Uterus (tissue), 4 donors: Measurements from ENCODE around the gene ARL5B. TPM values are rescaled to one million over a fixed set of nuclear protein-coding genes. Genes with fewer than 3 reads are reported as not detected.

Experiments used
- DNase-seq, 2 donors: peaks; one replicate each; pipeline ENCODE4 v3.0.0-alpha.2; 2019 to 2020
- H3K27ac ChIP-seq, 2 donors: fragments of 200-600 bp; sonication (generic); 1 replicate in 1 of 2; 2 replicates in 1 of 2; pipeline ENCODE4 v1.5.1; 2016 to 2018
- H3K27me3 ChIP-seq, 2 donors: fragments of 200-600 bp; sonication (generic); one replicate each; pipeline ENCODE4 v1.5.1; 2018 to 2019; ENCODE audit warnings: control low read depth in 1 of 2
- H3K36me3 ChIP-seq, 2 donors: fragments of 200-600 bp; sonication (generic); one replicate each; pipeline ENCODE4 v1.5.1; 2019; ENCODE audit warnings: control low read depth in 1 of 2
- H3K4me1 ChIP-seq, 2 donors: fragments of 200-600 bp; sonication (generic); one replicate each; pipeline ENCODE4 v1.5.1; 2018 to 2019; ENCODE audit warnings: control low read depth in 1 of 2
- H3K4me3 ChIP-seq, 2 donors: fragments of 200-600 bp; sonication (generic); 1 replicate in 1 of 2; 2 replicates in 1 of 2; pipeline ENCODE4 v1.5.1; 2018 to 2019; ENCODE audit warnings: mild to moderate bottlenecking in 1 of 2
- H3K9me3 ChIP-seq, 2 donors: fragments of 200-600 bp; sonication (generic); one replicate each; pipeline ENCODE4 v1.5.1; 2019; ENCODE audit warnings: control low read depth in 1 of 2
- CTCF ChIP-seq, 4 experiments: fragments of 200-600 bp in 2 of 4; fragments of 450-650 bp in 2 of 4; sonication (generic) in 2 of 4; IDR thresholded peaks; one replicate each; pipeline ENCODE4 v1.5.1; 2016 to 2019; ENCODE audit warnings: antibody characterized with exemption in 4 of 4, mild to moderate bottlenecking in 2 of 4, moderate library complexity in 1 of 4
- POLR2A ChIP-seq, 2 donors: fragments of 450-650 bp; IDR thresholded peaks; one replicate each; pipeline ENCODE4 v1.6.1; 2016; ENCODE audit warnings: antibody characterized with exemption in 2 of 2, mild to moderate bottlenecking in 1 of 2, moderate library complexity in 1 of 2
- intact Hi-C: fragments of 100-400 bp; cut with DNase I; formaldehyde crosslinking; loops from one replicate; pipeline ENCODE4 v1.15.1; 2023; ENCODE audit warnings: low total_unique reads
- total RNA-seq, 4 donors: library from RNA; depleted of rRNA in 3 of 4; stranded (reverse); fragments of >200 nt in 3 of 4; gene quantifications; one replicate each; pipeline versions ENCODE4 v1.1.0 to v1.2.4, GENCODE V29; 2014 to 2023
- donor health status: DM: yes; HTN: yes; CAD: no.

ARL5B gene
- total RNA-seq, 4 donors from 2014 or later: 1.5 to 76.5 (median 11.6) TPM

DNA sequence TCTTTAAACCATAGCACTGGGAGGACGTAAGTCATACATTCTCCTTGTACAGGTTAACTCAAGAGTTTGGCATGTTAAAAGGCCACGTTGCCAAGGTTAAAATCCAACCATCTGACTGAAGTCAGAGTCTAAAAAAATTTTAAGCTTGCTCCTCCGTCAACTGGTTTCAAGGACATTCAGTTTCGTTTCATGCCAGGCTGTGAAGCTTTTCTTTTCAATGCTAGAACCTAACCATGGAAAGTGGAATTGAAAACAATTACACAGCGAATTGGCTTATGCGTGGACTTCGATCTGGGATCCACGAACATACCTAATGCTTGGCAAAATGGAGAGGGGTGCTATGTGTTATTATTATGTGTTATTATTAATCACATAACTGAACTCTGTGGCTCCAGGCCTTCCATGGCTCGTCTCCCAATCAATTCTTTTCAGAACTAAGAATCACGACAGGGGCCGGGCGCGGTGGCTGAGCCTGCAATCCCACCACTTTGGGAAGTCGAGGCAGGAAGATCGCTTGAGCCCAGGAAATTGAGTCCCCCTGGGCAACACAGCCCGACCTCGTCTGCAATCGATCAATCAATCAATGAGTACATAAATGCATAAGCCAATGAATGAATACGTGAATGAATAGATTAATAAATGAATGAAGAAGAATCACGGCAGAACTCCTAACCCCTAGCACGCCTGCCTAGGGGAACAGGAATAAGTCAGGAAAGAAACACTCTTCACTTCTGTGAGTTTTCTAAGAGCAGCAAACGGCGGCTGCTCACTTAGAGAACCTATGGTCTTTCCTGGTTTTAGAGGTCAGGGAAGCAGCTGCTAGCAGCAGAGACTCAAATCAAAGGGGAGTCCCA lies 733 bp upstream of the ARL5B start:
- Histone ChIP-seq H3K4me1 (peaks cover 0 to 10% of the 10 kb centered on the region in 2 donors), H3K27ac (peak overlapping the region; percentile 95 to 97), H3K4me3 (peak overlapping the region; percentile 72 to 87), H3K9me3 (no peaks in the 10 kb centered on the region), H3K36me3 (no peaks in the 10 kb centered on the region), H3K27me3 (no peaks in the 10 kb centered on the region)
- TF ChIP-seq POLR2A (IDR thresholded peaks at IDR 0.05): no peak
- no peak for TF ChIP-seq CTCF (IDR thresholded peaks at IDR 0.05)
- intact Hi-C loops: no loop called here
- DNase-seq: peak in 1 of 2 donors; percentile 20

DNA sequence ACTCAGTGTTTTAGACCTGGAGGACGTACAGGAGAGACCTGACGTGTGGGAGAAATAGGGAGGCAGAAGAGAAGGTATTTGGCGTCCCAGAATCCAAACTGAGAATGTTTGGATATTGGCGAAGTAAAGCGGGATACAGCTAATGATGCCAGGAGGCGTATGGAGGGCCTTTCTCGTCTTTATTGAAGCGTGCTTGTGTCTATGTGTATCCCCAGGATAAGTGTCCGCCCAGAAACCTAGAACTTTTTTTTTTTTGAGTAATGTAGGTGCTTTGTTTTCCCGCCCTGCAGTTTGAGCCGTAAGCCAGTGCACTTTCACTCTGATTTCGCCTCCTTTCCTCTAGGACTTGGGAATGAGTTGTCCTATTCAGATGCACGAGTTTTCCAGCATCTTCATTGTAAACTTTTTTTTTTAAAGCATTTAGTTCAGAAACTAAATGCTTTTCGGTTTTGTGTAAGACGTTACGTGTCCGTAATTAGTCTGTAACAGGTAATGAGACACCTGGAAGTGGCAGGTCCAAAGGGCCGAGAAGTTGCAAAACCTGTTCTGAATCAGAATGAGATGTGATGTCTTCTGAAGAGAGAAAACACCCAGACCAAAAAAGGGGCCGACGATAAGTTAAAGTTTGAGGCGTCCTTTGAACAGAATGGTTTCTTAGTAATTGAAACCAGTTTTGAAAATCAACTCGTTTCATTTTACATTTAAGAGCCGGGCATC lies 746 bp downstream of the ARL5B start:
- TF ChIP-seq CTCF (IDR thresholded peaks at IDR 0.05) (no peak), POLR2A (IDR thresholded peaks at IDR 0.05) (no peak)
- H3K27me3 ChIP-seq: no peaks in the 10 kb centered on the region
- peaks cover 0 to 10% of the 10 kb centered on the region in 2 donors for H3K4me1 ChIP-seq
- intact Hi-C loops: no loop called here
- H3K9me3 ChIP-seq: no peaks in the 10 kb centered on the region
- no peaks in the 10 kb centered on the region for H3K36me3 ChIP-seq
- peak overlapping the region; percentile 95 to 97 for H3K27ac ChIP-seq
- DNase-seq: no peak
- H3K4me3 ChIP-seq: peak overlapping the region; percentile 72 to 87

DNA sequence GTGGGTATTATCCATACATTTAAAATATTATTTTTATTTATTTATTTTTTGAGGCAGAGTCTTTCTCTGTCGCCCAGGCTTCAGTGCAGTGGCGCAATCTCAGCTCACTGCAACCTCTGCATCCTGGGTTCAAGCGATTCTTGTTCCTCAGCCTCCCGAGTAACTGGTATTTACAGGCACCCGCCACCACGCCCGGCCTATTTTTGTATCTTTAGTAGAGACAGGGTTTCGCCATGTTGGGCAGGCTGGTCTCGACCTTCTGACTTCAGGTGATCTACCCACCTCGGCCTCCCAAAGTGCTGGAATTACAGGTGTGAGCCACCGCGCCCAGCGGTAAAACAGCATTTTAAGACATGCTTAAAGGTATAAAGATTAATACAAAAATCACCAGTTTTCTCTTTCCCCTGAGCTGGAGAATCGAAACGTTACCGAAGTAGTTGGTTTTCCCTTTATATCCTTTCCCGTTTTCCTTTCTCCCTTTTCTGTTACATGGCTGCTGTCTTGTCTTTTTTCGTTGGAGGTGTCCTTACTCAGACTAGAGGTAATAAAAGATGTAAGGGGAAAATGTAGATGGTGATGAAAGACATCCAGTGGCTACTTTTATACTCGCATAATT lies 1.7 kb downstream of the ARL5B start:
- intact Hi-C loops: no loop called here
- Histone ChIP-seq H3K4me1 (peaks cover 0 to 10% of the 10 kb centered on the region in 2 donors), H3K27ac (no peak overlapping the region), H3K36me3 (no peaks in the 10 kb centered on the region), H3K4me3 (no peak overlapping the region), H3K27me3 (no peaks in the 10 kb centered on the region), H3K9me3 (no peaks in the 10 kb centered on the region)
- TF ChIP-seq POLR2A (IDR thresholded peaks at IDR 0.05) (no peak), CTCF (IDR thresholded peaks at IDR 0.05) (no peak)
- DNase-seq: no peak

DNA sequence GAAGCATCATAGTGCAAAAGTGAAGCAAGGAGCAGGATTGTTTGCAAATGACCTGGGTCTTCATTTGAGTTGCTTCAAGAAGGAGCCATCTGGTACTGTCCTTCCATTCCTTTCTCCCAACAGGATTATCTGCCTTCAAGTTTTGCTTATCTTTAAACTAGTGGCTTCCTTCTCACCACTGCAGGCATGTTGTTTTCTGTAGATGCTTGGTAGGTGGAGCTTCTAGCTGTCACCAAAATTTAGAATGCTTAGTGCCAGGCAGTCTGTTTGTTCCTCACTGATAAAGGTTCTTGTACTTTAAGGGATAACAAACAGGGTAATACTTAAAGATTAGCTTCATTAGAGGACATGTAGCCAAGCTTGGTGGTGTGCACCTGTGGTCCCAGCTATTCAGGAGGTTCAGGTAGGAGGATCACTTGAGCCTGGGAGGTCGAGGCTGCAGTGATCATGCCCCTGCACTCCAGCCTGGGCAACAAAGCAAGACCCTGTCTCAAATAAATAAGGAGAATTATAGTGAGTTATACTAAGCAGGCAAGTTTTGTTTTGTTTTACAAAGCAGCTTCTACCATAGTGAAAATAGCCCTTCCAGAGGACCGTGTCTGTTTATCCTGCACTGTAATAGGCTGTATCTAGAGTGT lies 5.7 kb downstream of the ARL5B start:
- peaks cover 0 to 10% of the 10 kb centered on the region in 2 donors for H3K4me1 ChIP-seq
- intact Hi-C loops: no loop called here
- no peak for TF ChIP-seq POLR2A (IDR thresholded peaks at IDR 0.05)

DNA sequence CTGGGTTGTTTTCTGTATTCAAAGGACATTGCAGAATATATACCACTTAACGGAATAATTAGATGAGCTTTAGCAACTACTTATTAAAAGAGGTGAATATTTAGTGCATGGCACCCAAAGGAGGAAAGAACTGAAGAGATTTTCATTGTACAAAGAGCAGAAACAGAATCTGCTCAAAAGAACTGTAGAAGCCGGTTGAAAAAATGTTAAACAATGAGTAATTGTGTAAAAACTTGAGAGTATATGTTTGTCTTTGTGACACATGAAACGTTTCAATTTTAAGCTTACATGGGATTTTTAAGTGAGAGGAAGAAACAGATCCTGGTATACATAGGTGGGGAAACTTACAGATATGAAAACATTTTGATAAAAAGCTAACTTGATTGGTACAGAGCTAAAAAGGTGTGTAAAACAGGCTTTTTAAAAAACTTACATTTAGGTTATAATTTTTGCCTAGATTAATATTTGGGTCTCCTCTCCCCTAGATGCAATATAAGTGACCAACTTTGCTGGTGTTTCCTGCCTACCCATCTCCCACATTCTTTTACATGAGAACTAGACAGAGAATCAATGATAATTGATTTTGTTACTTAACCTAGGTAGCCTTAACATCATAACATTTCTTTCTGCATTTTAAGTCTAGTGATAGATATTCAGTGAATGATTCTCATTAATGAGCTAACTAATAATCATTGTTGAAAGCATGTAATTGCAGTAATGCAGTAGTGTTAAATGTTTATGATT lies 6.8 kb downstream of the ARL5B start:
- intact Hi-C loops: no loop called here
- no peak overlapping the region for H3K27ac ChIP-seq
- H3K36me3 ChIP-seq: no peaks in the 10 kb centered on the region
- no peaks in the 10 kb centered on the region for H3K9me3 ChIP-seq
- H3K4me3 ChIP-seq: no peak overlapping the region
- peaks cover 0 to 6% of the 10 kb centered on the region in 2 donors for H3K4me1 ChIP-seq
- TF ChIP-seq POLR2A (IDR thresholded peaks at IDR 0.05) (no peak), CTCF (IDR thresholded peaks at IDR 0.05) (no peak)
- H3K27me3 ChIP-seq: no peaks in the 10 kb centered on the region
- no peak for DNase-seq

More for the DNA sequence above, 5.7 kb downstream of the ARL5B start:
- Histone ChIP-seq H3K36me3 (no peaks in the 10 kb centered on the region), H3K4me3 (no peak overlapping the region), H3K9me3 (no peaks in the 10 kb centered on the region), H3K27ac (no peak overlapping the region), H3K27me3 (no peaks in the 10 kb centered on the region)
- no peak for DNase-seq
